Measurements from ENCODE around the gene NUDT5. TPM values are rescaled to one million over a fixed set of nuclear protein-coding genes. Genes with fewer than 3 reads are reported as not detected.

The NUDT5 gene
- total and polyA plus RNA-seq, 9 donors, result 21.6 to 33.7 (median 24.2) TPM

DNA sequence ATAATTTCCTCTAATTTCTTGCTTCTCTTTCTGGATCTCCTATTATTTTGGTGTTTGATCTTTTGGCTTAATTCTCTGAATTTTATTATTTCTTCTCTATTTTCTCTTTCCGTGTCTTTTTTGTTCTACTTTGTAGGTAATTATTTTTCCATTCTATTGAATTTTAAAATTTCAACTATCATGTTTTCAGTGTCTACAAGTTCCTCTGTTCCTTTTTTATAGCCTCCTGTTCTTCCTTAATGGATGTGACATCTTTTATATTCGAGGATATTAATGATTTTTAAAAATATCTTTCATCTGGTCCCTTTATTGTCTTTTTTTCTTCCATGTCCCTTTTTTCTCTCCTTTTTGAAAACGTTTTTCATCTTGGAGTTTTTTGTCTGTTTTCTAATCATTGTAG, 11.4 kb upstream of the NUDT5 start:
- no CpG with 5 or more reads among the region's 3 CpGs for WGBS (ENCODE audit: insufficient coverage)
- Histone ChIP-seq H3K4me3 (ENCODE audit: low read length) (no peak overlapping the region), H3K27ac (ENCODE audit: low read length) (no peak overlapping the region), H3K27me3 (ENCODE audit: control insufficient read depth, insufficient read depth, low read length) (no peaks in the 10 kb centered on the region), H3K4me1 (ENCODE audit: control insufficient read depth, insufficient read depth, low read length) (no peaks in the 10 kb centered on the region), H3K36me3 (ENCODE audit: control insufficient read depth, insufficient read depth, low read length) (peaks cover 42% of the 10 kb centered on the region), H3K9me3 (replicated peaks; ENCODE audit: control insufficient read depth, low read depth, low read length) (no peaks in the 10 kb centered on the region)
- no peak for DNase-seq

DNA sequence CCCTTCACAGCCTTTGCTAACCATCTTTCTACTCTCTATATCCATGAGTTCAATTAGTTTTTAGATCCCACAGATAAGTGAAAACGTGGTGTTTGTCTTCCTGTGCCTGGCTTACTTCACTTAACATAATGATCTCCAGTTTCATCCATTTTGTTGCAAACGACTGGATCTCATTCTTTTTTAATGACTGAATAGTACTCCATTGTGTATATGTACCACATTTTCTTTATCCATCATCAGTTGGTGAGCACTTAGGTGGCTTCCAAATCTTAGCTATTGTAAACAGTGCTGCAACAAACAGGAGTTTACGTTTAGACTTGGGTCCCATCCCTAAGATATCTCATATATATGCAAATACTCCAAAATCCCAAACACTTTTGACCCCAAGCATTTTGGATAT, 9.4 kb upstream of the NUDT5 start:
- Histone ChIP-seq H3K4me1 (ENCODE audit: control insufficient read depth, insufficient read depth, low read length) (no peaks in the 10 kb centered on the region), H3K36me3 (ENCODE audit: control insufficient read depth, insufficient read depth, low read length) (peaks cover 42% of the 10 kb centered on the region), H3K27me3 (ENCODE audit: control insufficient read depth, insufficient read depth, low read length) (no peaks in the 10 kb centered on the region), H3K9me3 (replicated peaks; ENCODE audit: control insufficient read depth, low read depth, low read length) (no peaks in the 10 kb centered on the region), H3K27ac (ENCODE audit: low read length) (no peak overlapping the region), H3K4me3 (ENCODE audit: low read length) (no peak overlapping the region)
- WGBS (ENCODE audit: insufficient coverage), result 90% methylated on average over 2 of the region's 3 CpGs
- no peak for DNase-seq

DNA sequence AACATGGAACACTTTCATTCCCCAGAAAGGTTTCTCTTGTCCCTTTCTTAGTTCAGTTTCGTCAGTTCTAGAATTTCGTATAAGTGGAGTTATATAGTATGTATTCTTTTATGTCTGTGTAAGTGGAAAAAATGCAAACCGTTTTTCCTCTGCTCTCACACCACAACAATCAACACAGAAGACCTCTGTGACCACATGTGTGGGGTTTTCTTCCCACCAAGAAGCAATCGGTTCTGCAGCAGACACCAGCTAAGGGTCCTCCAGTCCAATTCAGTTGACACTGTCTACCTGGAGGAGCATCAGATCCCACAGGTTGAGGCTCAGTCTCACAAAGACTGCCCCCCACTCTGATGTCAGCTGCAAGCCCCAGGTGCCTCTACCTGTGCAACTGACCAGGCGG, 6.5 kb upstream of the NUDT5 start:
- DNase-seq, result no peak
- Histone ChIP-seq H3K4me3 (ENCODE audit: low read length) (no peak overlapping the region), H3K4me1 (ENCODE audit: control insufficient read depth, insufficient read depth, low read length) (no peaks in the 10 kb centered on the region), H3K36me3 (ENCODE audit: control insufficient read depth, insufficient read depth, low read length) (peaks cover 39% of the 10 kb centered on the region), H3K27ac (ENCODE audit: low read length) (no peak overlapping the region), H3K9me3 (replicated peaks; ENCODE audit: control insufficient read depth, low read depth, low read length) (no peaks in the 10 kb centered on the region), H3K27me3 (ENCODE audit: control insufficient read depth, insufficient read depth, low read length) (no peaks in the 10 kb centered on the region)
- 92% methylated on average over 2 of the region's 5 CpGs for WGBS (ENCODE audit: insufficient coverage)

DNA sequence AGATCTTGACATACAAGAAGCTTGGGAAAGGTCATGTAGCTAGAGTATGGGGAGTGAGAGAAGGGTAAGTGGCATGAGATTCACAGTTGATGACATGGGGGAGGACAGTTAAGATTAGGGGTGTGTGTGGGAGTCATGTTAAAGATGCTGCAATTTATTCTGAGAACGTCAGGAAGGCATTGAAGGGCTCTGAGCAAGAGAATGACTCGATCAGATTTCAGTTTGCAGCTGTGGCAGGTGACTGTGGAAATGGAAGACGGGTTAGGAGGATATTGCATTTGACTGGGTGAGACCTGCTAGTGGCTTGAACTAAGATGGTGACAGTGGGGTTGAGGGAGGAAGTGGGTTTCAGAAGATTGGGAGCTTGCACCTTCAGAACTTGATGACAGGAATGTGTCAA, 5.9 kb upstream of the NUDT5 start:
- DNase-seq, result no peak
- H3K9me3 ChIP-seq (replicated peaks; ENCODE audit: control insufficient read depth, low read depth, low read length), result no peaks in the 10 kb centered on the region
- no peak overlapping the region for H3K27ac ChIP-seq (ENCODE audit: low read length)
- no peaks in the 10 kb centered on the region for H3K4me1 ChIP-seq (ENCODE audit: control insufficient read depth, insufficient read depth, low read length)
- WGBS (ENCODE audit: insufficient coverage), result 85% methylated on average over 3 of the region's 3 CpGs
- no peak overlapping the region for H3K4me3 ChIP-seq (ENCODE audit: low read length)
- H3K27me3 ChIP-seq (ENCODE audit: control insufficient read depth, insufficient read depth, low read length), result no peaks in the 10 kb centered on the region
- H3K36me3 ChIP-seq (ENCODE audit: control insufficient read depth, insufficient read depth, low read length), result peaks cover 39% of the 10 kb centered on the region

DNA sequence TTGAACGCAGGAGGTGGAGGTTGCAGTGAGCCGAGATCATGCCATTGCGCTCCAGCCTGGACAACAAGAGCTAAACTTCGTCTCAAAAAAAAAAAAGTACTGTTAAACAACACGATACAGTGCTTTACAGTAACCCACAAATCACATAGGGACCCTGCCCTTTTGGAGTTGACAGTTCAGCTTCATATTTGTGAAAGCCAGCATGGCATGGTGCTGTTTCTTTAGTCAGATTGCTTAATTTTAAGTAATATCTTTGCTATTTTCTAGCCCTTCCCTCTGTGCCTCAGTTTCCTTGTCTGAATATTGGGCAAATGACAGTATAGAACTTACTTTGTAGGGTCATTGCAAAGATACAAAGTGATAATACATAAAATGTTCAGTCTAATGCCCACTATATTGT, 5.2 kb upstream of the NUDT5 start:
- no peaks in the 10 kb centered on the region for H3K4me1 ChIP-seq (ENCODE audit: control insufficient read depth, insufficient read depth, low read length)
- no peaks in the 10 kb centered on the region for H3K9me3 ChIP-seq (replicated peaks; ENCODE audit: control insufficient read depth, low read depth, low read length)
- H3K36me3 ChIP-seq (ENCODE audit: control insufficient read depth, insufficient read depth, low read length), result peaks cover 39% of the 10 kb centered on the region
- no peak overlapping the region for H3K4me3 ChIP-seq (ENCODE audit: low read length)
- WGBS (ENCODE audit: insufficient coverage), result 98% methylated on average over 5 of the region's 5 CpGs
- H3K27me3 ChIP-seq (ENCODE audit: control insufficient read depth, insufficient read depth, low read length), result no peaks in the 10 kb centered on the region
- H3K27ac ChIP-seq (ENCODE audit: low read length), result no peak overlapping the region
- DNase-seq, result no peak

DNA sequence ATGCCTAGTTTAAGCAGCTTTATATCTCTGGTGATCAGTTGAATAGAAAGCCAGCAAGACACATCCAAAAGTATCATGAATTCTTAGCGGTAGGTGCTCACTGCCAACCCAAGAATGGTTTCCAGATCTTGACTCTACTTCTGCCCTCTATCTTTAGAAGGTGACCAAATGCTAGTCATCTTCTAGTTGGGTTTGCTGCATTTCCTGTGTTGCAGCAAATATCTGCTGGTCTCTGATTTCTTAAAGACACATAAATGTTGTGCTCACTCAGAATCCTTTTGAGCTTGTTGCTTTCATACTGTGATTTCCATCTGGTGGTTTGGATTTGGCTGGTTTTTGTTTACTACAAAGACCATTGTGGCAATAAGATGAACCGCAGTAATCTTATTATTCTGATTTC, 2.5 kb upstream of the NUDT5 start:
- Histone ChIP-seq H3K9me3 (replicated peaks; ENCODE audit: control insufficient read depth, low read depth, low read length) (no peaks in the 10 kb centered on the region), H3K4me1 (ENCODE audit: control insufficient read depth, insufficient read depth, low read length) (peaks cover 6% of the 10 kb centered on the region), H3K27me3 (ENCODE audit: control insufficient read depth, insufficient read depth, low read length) (no peaks in the 10 kb centered on the region), H3K4me3 (ENCODE audit: low read length) (no peak overlapping the region), H3K27ac (ENCODE audit: low read length) (no peak overlapping the region), H3K36me3 (ENCODE audit: control insufficient read depth, insufficient read depth, low read length) (peaks cover 32% of the 10 kb centered on the region)
- DNase-seq, result no peak
- no CpG with 5 or more reads among the region's 2 CpGs for WGBS (ENCODE audit: insufficient coverage)

DNA sequence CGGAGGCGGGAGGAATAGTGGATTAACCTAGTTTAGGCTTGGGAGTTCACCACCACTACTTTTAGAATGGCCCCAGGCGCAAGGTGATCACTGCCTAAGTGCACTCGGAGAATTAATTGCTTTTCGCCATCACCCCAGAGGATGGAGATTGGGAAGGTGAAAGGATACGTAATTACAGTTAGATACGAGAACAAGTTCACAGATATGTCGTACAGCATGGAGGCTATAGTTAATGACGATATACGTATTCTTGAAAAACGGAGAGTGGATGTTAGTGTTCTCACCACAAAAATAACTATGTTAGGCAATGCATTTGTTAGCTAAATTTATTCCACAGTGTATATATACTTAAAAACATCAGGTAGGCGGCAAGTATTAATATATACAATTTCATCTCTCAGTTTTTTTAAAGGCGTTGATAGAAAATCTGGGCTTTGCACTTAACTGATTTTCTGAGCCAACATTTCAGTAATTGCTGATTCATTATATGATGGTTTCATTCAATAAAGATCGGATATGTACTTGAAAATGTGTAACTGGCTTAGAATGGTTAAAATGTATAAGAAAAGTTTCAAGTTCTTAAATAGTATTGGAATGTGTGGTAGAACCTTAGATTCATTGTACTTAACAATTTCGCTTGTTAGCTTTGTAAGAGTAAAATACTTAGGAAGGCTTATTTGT, 980 bp upstream of the NUDT5 start:
- Histone ChIP-seq H3K4me3 (ENCODE audit: low read length) (peak overlapping the region; percentile 98), H3K27ac (ENCODE audit: low read length) (peak overlapping the region; percentile 98), H3K27me3 (ENCODE audit: control insufficient read depth, insufficient read depth, low read length) (no peaks in the 10 kb centered on the region), H3K36me3 (ENCODE audit: control insufficient read depth, insufficient read depth, low read length) (peaks cover 20% of the 10 kb centered on the region), H3K4me1 (ENCODE audit: control insufficient read depth, insufficient read depth, low read length) (peaks cover 6% of the 10 kb centered on the region), H3K9me3 (replicated peaks; ENCODE audit: control insufficient read depth, low read depth, low read length) (no peaks in the 10 kb centered on the region)
- no peak for DNase-seq
- no CpG with 5 or more reads among the region's 15 CpGs for WGBS (ENCODE audit: insufficient coverage)

DNA sequence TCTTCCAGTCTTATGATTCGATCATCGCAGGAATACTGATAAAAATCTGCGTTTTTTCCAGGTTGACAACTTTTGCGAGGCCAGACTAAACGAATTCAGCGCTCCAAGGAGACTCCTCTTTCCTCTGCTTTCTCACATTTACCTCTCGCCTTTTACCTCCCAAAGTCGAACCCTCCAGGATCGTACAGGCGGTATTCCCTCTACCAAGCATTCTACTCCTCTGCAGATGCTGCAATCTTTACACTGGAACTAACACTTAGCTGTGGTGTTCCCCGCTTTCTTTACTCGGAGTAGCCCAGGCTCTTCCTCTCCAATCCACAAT, 449 bp downstream of the NUDT5 start:
- 0% methylated on average over 12 of the region's 12 CpGs for WGBS (ENCODE audit: insufficient coverage)
- H3K9me3 ChIP-seq (replicated peaks; ENCODE audit: control insufficient read depth, low read depth, low read length), result no peaks in the 10 kb centered on the region
- no peak for DNase-seq
- peak overlapping the region; percentile 98 for H3K27ac ChIP-seq (ENCODE audit: low read length)
- peak overlapping the region; percentile 98 for H3K4me3 ChIP-seq (ENCODE audit: low read length)
- H3K36me3 ChIP-seq (ENCODE audit: control insufficient read depth, insufficient read depth, low read length), result peaks cover 10% of the 10 kb centered on the region
- peaks cover 6% of the 10 kb centered on the region for H3K4me1 ChIP-seq (ENCODE audit: control insufficient read depth, insufficient read depth, low read length)
- no peaks in the 10 kb centered on the region for H3K27me3 ChIP-seq (ENCODE audit: control insufficient read depth, insufficient read depth, low read length)

DNA sequence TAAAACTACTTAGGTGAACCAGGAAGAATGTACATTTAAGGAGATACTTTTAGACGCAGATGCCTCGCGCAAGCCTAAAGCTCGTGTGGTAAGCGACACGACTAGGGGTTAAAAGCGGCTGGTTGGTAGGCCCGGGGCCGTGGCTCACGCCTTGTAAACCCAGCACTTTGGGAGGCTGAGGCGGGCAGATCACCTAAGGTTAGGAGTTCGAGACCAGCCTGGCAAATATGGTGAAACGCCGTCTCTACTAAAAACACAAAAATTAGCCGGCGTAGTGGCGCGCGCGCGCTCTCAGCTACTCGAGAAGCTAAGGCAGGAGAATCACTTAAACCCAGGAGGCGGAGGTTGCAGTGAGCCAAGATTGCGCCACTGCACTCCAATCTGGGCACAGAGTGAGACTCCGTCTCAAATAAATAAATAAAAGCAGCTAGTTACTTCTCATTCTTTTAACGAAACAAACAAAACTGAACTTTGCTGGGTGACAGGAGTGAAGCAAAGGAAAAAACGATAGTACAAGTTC, 879 bp downstream of the NUDT5 start:
- peak overlapping the region; percentile 98 for H3K4me3 ChIP-seq (ENCODE audit: low read length)
- no peaks in the 10 kb centered on the region for H3K27me3 ChIP-seq (ENCODE audit: control insufficient read depth, insufficient read depth, low read length)
- WGBS (ENCODE audit: insufficient coverage), result 0% methylated on average over 25 of the region's 27 CpGs
- H3K27ac ChIP-seq (ENCODE audit: low read length), result peak overlapping the region; percentile 98
- H3K4me1 ChIP-seq (ENCODE audit: control insufficient read depth, insufficient read depth, low read length), result peaks cover 6% of the 10 kb centered on the region
- H3K36me3 ChIP-seq (ENCODE audit: control insufficient read depth, insufficient read depth, low read length), result peaks cover 8% of the 10 kb centered on the region
- DNase-seq, result peak; percentile 34
- no peaks in the 10 kb centered on the region for H3K9me3 ChIP-seq (replicated peaks; ENCODE audit: control insufficient read depth, low read depth, low read length)

DNA sequence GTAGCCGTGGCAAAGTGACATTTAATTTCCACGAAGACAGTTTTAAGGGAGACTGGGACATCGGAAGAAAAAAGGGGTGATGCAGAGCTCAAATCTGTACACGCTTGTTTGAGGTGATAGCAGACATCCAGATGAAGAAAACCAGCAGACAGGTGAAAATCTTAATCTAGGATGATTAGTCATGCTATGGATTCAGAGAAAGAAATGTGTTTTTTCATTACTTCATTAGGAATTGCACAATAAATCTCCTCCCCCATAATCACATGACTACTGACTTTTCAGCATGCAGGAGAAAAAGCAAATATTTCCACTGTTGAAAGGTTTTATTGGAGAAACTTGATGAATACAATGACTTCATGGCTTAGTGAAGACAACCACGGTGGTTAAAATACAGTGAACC, 2.5 kb downstream of the NUDT5 start:
- WGBS (ENCODE audit: insufficient coverage), result 76% methylated on average over 3 of the region's 5 CpGs
- Histone ChIP-seq H3K36me3 (ENCODE audit: control insufficient read depth, insufficient read depth, low read length) (peaks cover 3% of the 10 kb centered on the region), H3K4me1 (ENCODE audit: control insufficient read depth, insufficient read depth, low read length) (peaks cover 6% of the 10 kb centered on the region), H3K4me3 (ENCODE audit: low read length) (no peak overlapping the region), H3K27me3 (ENCODE audit: control insufficient read depth, insufficient read depth, low read length) (no peaks in the 10 kb centered on the region), H3K9me3 (replicated peaks; ENCODE audit: control insufficient read depth, low read depth, low read length) (no peaks in the 10 kb centered on the region), H3K27ac (ENCODE audit: low read length) (no peak overlapping the region)
- DNase-seq, result no peak

DNA sequence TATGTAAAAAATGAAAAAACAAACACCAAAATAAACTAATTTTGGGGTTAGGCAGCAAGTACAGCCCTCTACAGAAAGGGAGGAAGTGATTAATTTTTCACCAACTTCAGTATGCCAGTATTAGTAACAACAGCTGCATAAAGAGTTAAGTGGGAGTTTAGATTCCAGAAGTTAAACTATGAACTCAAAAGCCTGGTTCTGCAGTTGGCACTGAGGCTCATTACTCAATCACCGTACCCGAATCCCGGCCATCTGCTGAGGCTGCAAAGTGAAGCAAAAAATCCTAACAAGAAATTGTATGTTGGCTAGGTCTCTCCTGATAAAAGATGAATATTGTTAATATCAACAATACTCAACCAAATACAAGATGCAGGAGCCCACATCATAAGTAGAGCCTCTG, 4.0 kb downstream of the NUDT5 start:
- Histone ChIP-seq H3K9me3 (replicated peaks; ENCODE audit: control insufficient read depth, low read depth, low read length) (no peaks in the 10 kb centered on the region), H3K36me3 (ENCODE audit: control insufficient read depth, insufficient read depth, low read length) (peaks cover 9% of the 10 kb centered on the region), H3K4me1 (ENCODE audit: control insufficient read depth, insufficient read depth, low read length) (peaks cover 6% of the 10 kb centered on the region), H3K27ac (ENCODE audit: low read length) (no peak overlapping the region), H3K4me3 (ENCODE audit: low read length) (no peak overlapping the region), H3K27me3 (ENCODE audit: control insufficient read depth, insufficient read depth, low read length) (no peaks in the 10 kb centered on the region)
- DNase-seq, result peak; percentile 8
- WGBS (ENCODE audit: insufficient coverage), result no CpG with 5 or more reads among the region's 3 CpGs

Data from muscle of leg (tissue), 11 donors.